ENCODE measurements around the gene ERN1.
A peak's percentile ranks its signal among the peaks of the same experiment; 100 is the strongest.
"Not testable (repeated sequence)": the region's sequence is repeated elsewhere in the genome, so short reads cannot be mapped to it uniquely, and the experiment has no call there.

ERN1 gene
- total RNA-seq, result 258 to 573 (median 435) reads per million in 3 donors

DNA sequence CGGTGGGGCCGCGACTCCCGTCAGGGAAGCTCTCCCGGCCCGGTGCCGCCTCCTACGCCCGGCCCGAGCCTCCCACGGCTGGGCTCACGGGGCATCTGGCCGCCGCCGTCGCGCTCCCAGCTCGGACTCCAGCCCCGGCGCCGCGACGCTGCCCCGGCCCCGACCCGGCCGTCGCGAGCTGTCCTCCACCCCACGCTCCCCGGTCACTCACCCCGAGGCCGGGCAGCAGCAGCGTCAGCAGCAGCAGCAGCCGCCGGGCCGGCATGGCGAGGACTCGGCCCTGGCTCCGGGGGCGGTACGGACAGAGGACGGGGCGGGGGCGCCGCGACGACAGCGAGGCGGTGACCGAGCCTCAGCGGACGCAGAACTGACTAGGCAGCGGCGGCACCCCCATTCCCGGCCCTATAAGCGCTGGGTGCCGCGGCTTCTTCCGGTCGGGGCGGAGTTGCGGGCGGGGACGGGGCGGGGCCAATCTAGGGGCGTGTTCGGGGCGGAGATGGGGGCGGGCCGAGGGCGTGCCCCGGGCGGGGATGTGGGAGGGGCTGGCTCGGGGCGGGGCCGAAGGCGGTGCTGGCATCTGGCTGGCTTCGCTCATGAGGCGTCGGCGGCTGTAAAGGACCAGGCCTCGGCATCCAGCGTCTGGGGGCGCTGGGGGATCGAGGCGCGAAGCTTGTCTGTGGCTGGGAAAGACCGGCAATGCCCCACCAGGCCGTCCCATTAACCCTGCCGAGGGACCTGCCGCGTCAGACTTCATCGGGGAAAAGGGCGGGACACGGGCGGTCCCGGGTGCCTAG lies at the start of gene ERN1:
TSS of gene ERN1 (minus strand) at position 380 of the 794 bp plus-strand sequence. CDS start at position 265, 115 bp downstream.
- no peaks in the 10 kb centered on the region for H3K27me3 ChIP-seq (replicated peaks; ENCODE audit: control insufficient read depth, insufficient read depth, low read length, poor library complexity, severe bottlenecking)
- H3K4me3 ChIP-seq (ENCODE audit: insufficient read depth, low read depth, low read length, poor library complexity, severe bottlenecking), result peak within 1 kb of the TSS; percentile 81
- H3K36me3 ChIP-seq (ENCODE audit: control insufficient read depth, insufficient read depth, low read length), result no peaks in the 10 kb centered on the region
- H3K9me3 ChIP-seq (ENCODE audit: control insufficient read depth, low read length), result no peaks in the 10 kb centered on the region
- peaks cover 22% of the 10 kb centered on the region for H3K4me1 ChIP-seq (ENCODE audit: control insufficient read depth, insufficient read depth, low read length, poor library complexity, severe bottlenecking)
- peak; percentile 85 to 93 (median 90) for DNase-seq
- H3K27ac ChIP-seq (ENCODE audit: insufficient read depth, low read length, poor library complexity, severe bottlenecking), result peak within 1 kb of the TSS; percentile 93

- not testable (repeated sequence) for H3K27ac ChIP-seq (ENCODE audit: insufficient read depth, low read length, poor library complexity, severe bottlenecking); H3K9me3 ChIP-seq (ENCODE audit: control insufficient read depth, low read length); H3K4me1 ChIP-seq (ENCODE audit: control insufficient read depth, insufficient read depth, low read length, poor library complexity, severe bottlenecking); H3K27me3 ChIP-seq (replicated peaks; ENCODE audit: control insufficient read depth, insufficient read depth, low read length, poor library complexity, severe bottlenecking); H3K4me3 ChIP-seq (ENCODE audit: insufficient read depth, low read depth, low read length, poor library complexity, severe bottlenecking); H3K36me3 ChIP-seq (ENCODE audit: control insufficient read depth, insufficient read depth, low read length); DNase-seq
Observed at GRCh38 chr17:64179024-64179423, 49.1 kb upstream of the ERN1 start.

- Histone ChIP-seq H3K27ac (ENCODE audit: insufficient read depth, low read length, poor library complexity, severe bottlenecking) (no peak overlapping the region), H3K4me1 (ENCODE audit: control insufficient read depth, insufficient read depth, low read length, poor library complexity, severe bottlenecking) (no peaks in the 10 kb centered on the region), H3K4me3 (ENCODE audit: insufficient read depth, low read depth, low read length, poor library complexity, severe bottlenecking) (no peak overlapping the region), H3K9me3 (ENCODE audit: control insufficient read depth, low read length) (no peaks in the 10 kb centered on the region), H3K36me3 (ENCODE audit: control insufficient read depth, insufficient read depth, low read length) (no peaks in the 10 kb centered on the region), H3K27me3 (replicated peaks; ENCODE audit: control insufficient read depth, insufficient read depth, low read length, poor library complexity, severe bottlenecking) (no peaks in the 10 kb centered on the region)
- no peak for DNase-seq
Observed at GRCh38 chr17:64178011-64178825, 48.3 kb upstream of the ERN1 start.

DNA sequence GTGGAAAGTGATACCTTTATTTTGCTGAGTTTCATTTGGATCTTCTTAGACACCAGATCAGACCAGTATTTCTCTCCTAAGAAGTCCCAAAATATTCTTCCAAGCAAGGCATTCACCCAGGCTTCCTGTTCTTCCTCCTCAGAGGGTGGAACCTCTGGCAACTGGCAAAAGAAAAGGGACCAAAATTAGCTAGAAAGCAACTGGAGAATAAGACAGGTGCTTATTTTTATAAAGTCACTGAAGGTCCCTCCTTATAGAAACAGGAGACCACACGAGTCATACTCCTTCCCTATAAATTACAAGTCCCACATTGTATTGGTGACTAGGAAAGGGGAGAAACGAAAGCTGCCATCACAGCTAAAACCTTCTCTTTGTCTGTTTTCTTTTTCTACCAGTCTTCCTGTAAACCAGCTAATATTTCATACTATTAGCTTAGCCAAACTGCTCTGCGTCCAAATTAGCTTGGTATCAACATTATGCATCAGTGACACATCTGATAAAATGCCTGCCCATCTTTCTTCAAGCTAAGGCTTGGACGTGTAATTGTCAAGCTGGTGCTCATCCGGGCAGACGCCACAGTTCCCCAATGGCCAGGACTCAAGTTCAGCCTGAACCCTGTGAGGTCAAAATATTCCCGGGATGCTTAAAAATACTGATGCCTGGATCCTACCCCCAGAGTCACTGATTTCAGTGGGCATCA lies 47.5 kb upstream of the ERN1 start:
- no peaks in the 10 kb centered on the region for H3K9me3 ChIP-seq (ENCODE audit: control insufficient read depth, low read length)
- H3K36me3 ChIP-seq (ENCODE audit: control insufficient read depth, insufficient read depth, low read length), result no peaks in the 10 kb centered on the region
- DNase-seq, result no peak
- no peaks in the 10 kb centered on the region for H3K4me1 ChIP-seq (ENCODE audit: control insufficient read depth, insufficient read depth, low read length, poor library complexity, severe bottlenecking)
- H3K27me3 ChIP-seq (replicated peaks; ENCODE audit: control insufficient read depth, insufficient read depth, low read length, poor library complexity, severe bottlenecking), result no peaks in the 10 kb centered on the region
- H3K4me3 ChIP-seq (ENCODE audit: insufficient read depth, low read depth, low read length, poor library complexity, severe bottlenecking), result no peak overlapping the region
- no peak overlapping the region for H3K27ac ChIP-seq (ENCODE audit: insufficient read depth, low read length, poor library complexity, severe bottlenecking)

DNA sequence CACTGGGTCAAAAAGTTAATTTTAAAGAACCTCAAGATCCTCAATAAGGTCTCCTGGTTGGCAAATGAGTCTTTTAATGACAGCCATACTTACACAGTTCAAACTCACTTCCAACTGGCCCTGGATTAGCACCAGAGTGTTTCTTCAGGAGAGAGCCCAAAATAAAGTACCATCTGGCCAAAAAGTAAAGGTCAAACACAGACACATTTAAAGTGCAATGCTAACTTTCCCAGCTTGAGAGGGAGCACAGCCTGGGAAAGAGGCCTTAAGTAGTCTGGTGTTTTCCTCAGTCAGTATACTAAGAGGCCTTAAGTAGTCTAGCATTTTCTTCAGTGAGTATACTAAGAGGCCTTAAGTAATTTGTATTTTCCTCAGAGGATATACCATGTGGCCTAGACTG lies 46.6 kb upstream of the ERN1 start:
- DNase-seq, result no peak
- Histone ChIP-seq H3K9me3 (ENCODE audit: control insufficient read depth, low read length) (no peaks in the 10 kb centered on the region), H3K27ac (ENCODE audit: insufficient read depth, low read length, poor library complexity, severe bottlenecking) (no peak overlapping the region), H3K36me3 (ENCODE audit: control insufficient read depth, insufficient read depth, low read length) (no peaks in the 10 kb centered on the region), H3K4me3 (ENCODE audit: insufficient read depth, low read depth, low read length, poor library complexity, severe bottlenecking) (no peak overlapping the region), H3K4me1 (ENCODE audit: control insufficient read depth, insufficient read depth, low read length, poor library complexity, severe bottlenecking) (no peaks in the 10 kb centered on the region), H3K27me3 (replicated peaks; ENCODE audit: control insufficient read depth, insufficient read depth, low read length, poor library complexity, severe bottlenecking) (no peaks in the 10 kb centered on the region)

DNA sequence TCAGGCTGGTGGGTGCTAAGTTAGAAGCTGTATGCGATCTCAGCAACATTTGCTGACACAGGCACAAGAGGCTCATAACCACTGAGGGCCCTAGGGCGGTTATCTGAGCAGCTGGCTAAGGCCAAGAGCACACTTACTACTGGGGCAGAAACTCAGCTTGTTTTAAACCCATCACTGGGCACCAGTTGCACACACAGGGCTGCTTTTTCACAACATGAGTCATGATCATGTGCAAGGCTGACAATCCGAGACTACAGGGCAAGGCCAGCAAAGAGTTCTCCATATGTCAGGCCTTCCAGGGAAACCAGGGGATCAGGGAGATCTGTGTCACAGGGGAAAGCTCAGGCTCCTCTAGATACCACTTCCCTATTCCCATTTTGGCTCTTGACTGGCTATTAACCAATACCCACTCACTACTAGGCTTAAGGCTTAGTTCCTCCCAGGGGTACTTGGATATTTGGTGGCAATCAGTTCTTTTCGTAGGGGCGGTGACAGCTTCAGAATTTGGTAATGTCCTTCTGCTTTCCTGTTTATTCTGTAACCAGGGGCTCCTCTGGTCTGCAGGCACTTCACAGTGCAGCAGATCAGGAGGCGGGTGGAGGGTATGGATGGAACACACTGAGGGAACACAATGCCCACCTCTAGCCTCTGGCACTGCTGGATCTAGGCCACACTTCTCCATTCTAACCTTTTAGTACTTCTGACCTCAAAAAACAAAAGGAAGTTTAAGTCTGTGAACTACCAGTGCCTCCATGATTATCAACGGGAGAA lies 44.9 kb upstream of the ERN1 start:
- Histone ChIP-seq H3K4me1 (ENCODE audit: control insufficient read depth, insufficient read depth, low read length, poor library complexity, severe bottlenecking) (no peaks in the 10 kb centered on the region), H3K36me3 (ENCODE audit: control insufficient read depth, insufficient read depth, low read length) (no peaks in the 10 kb centered on the region), H3K27ac (ENCODE audit: insufficient read depth, low read length, poor library complexity, severe bottlenecking) (no peak overlapping the region), H3K4me3 (ENCODE audit: insufficient read depth, low read depth, low read length, poor library complexity, severe bottlenecking) (no peak overlapping the region), H3K9me3 (ENCODE audit: control insufficient read depth, low read length) (no peaks in the 10 kb centered on the region), H3K27me3 (replicated peaks; ENCODE audit: control insufficient read depth, insufficient read depth, low read length, poor library complexity, severe bottlenecking) (no peaks in the 10 kb centered on the region)
- DNase-seq, result no peak

DNA sequence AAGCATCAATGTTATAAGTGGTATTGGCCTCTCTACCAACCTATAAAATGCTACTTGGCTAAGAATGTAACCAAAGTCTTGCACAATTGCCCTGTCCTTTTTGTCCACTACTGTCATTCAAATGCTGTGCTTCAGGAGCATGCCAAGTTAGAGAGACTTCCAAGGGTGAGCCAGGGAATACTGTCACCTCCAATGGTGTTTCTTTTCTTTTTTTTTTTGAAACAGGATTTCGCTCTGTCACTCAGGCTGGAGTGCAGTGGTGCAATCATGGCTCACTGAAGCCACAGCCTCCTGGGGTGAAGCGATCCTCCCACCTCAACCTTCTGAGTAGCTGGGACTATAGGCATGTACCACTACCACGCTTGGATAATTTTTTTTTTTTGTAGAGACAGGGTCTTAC lies 43.7 kb upstream of the ERN1 start:
- peaks cover 2% of the 10 kb centered on the region for H3K36me3 ChIP-seq (ENCODE audit: control insufficient read depth, insufficient read depth, low read length)
- no peaks in the 10 kb centered on the region for H3K9me3 ChIP-seq (ENCODE audit: control insufficient read depth, low read length)
- DNase-seq, result no peak
- H3K4me3 ChIP-seq (ENCODE audit: insufficient read depth, low read depth, low read length, poor library complexity, severe bottlenecking), result no peak overlapping the region
- H3K27me3 ChIP-seq (replicated peaks; ENCODE audit: control insufficient read depth, insufficient read depth, low read length, poor library complexity, severe bottlenecking), result no peaks in the 10 kb centered on the region
- no peaks in the 10 kb centered on the region for H3K4me1 ChIP-seq (ENCODE audit: control insufficient read depth, insufficient read depth, low read length, poor library complexity, severe bottlenecking)
- H3K27ac ChIP-seq (ENCODE audit: insufficient read depth, low read length, poor library complexity, severe bottlenecking), result no peak overlapping the region

GRCh38 chr17:64172510-64172909 lies 42.6 kb upstream of the ERN1 start:
- no peak overlapping the region for H3K4me3 ChIP-seq (ENCODE audit: insufficient read depth, low read depth, low read length, poor library complexity, severe bottlenecking)
- H3K27me3 ChIP-seq (replicated peaks; ENCODE audit: control insufficient read depth, insufficient read depth, low read length, poor library complexity, severe bottlenecking), result no peaks in the 10 kb centered on the region
- H3K27ac ChIP-seq (ENCODE audit: insufficient read depth, low read length, poor library complexity, severe bottlenecking), result no peak overlapping the region
- H3K36me3 ChIP-seq (ENCODE audit: control insufficient read depth, insufficient read depth, low read length), result peaks cover 6% of the 10 kb centered on the region
- DNase-seq, result no peak
- H3K9me3 ChIP-seq (ENCODE audit: control insufficient read depth, low read length), result no peaks in the 10 kb centered on the region
- H3K4me1 ChIP-seq (ENCODE audit: control insufficient read depth, insufficient read depth, low read length, poor library complexity, severe bottlenecking), result no peaks in the 10 kb centered on the region

GRCh38 chr17:64171041-64171440 lies 41.1 kb upstream of the ERN1 start:
- Histone ChIP-seq H3K36me3 (ENCODE audit: control insufficient read depth, insufficient read depth, low read length) (peaks cover 6% of the 10 kb centered on the region), H3K4me3 (ENCODE audit: insufficient read depth, low read depth, low read length, poor library complexity, severe bottlenecking) (no peak overlapping the region), H3K4me1 (ENCODE audit: control insufficient read depth, insufficient read depth, low read length, poor library complexity, severe bottlenecking) (no peaks in the 10 kb centered on the region), H3K27me3 (replicated peaks; ENCODE audit: control insufficient read depth, insufficient read depth, low read length, poor library complexity, severe bottlenecking) (no peaks in the 10 kb centered on the region), H3K9me3 (ENCODE audit: control insufficient read depth, low read length) (no peaks in the 10 kb centered on the region), H3K27ac (ENCODE audit: insufficient read depth, low read length, poor library complexity, severe bottlenecking) (no peak overlapping the region)
- DNase-seq, result no peak
